Thyroid gland (tissue), 4 donors: Measurements from ENCODE around the gene DCDC1. TPM values are rescaled to one million over a fixed set of nuclear protein-coding genes. Genes with fewer than 3 reads are reported as not detected.
"Not testable (repeated sequence)": the region's sequence is repeated elsewhere in the genome, so short reads cannot be mapped to it uniquely, and the experiment has no call there.

Experiments used
- DNase-seq, 2 donors: peaks; one replicate each; pipeline ENCODE4 v3.0.0-alpha.2; 2019
- H3K27ac ChIP-seq, 3 donors: fragments of 200-600 bp; sonication (generic); 1 replicate in 2 of 3; 2 replicates in 1 of 3; pipeline ENCODE4 v1.5.1; 2016 to 2019; ENCODE audit warnings: mild to moderate bottlenecking in 1 of 3, moderate library complexity in 1 of 3
- H3K27me3 ChIP-seq: fragments of 200-600 bp; sonication (generic); one replicate; pipeline ENCODE4 v1.5.1; 2019
- H3K36me3 ChIP-seq, 2 donors: fragments of 200-600 bp; sonication (generic); one replicate each; pipeline ENCODE4 v1.5.1; 2016 to 2019
- H3K4me1 ChIP-seq, 2 donors: fragments of 200-600 bp; sonication (generic); one replicate each; pipeline ENCODE4 v1.5.1; 2017 to 2019
- H3K4me3 ChIP-seq, 3 donors: fragments of 200-600 bp; sonication (generic); replicated peaks in 1 of 3; 1 replicate in 2 of 3; 2 replicates in 1 of 3; pipeline ENCODE4 v1.5.1; 2016; ENCODE audit warnings: mild to moderate bottlenecking in 1 of 3
- H3K9me3 ChIP-seq: fragments of 200-600 bp; sonication (generic); one replicate; pipeline ENCODE4 v1.5.1; 2017
- POLR2A ChIP-seq, 2 donors: fragments of 450-650 bp; IDR thresholded peaks; one replicate each; pipeline ENCODE4 v1.6.1; 2017; ENCODE audit warnings: antibody characterized with exemption in 2 of 2, mild to moderate bottlenecking in 2 of 2, moderate library complexity in 1 of 2
- WGBS, 2 donors: methylation state at CpG; one replicate each; pipeline ENCODE4 v1.1.5; 2017; 5-methylcytosine and 5-hydroxymethylcytosine counted together
- intact Hi-C: fragments of 100-400 bp; cut with DNase I; formaldehyde crosslinking; loops from one replicate; pipeline ENCODE4 v1.15.1; 2023
- total RNA-seq, 4 donors: library from RNA; depleted of rRNA; stranded (reverse); fragments of >200 nt; gene quantifications; one replicate each; pipeline ENCODE4 v1.2.3, GENCODE V29; 2016
- TF ChIP-seq, protein P1 (sequence below), 6 experiments: fragments of 200-600 bp in 3 of 6; fragments of 450-650 bp in 3 of 6; sonication (generic) in 3 of 6; IDR thresholded peaks; one replicate each; pipeline ENCODE4 v1.5.1; 2016 to 2019; ENCODE audit warnings: antibody characterized with exemption in 6 of 6, mild to moderate bottlenecking in 2 of 6, inconsistent platforms in 1 of 6, moderate library complexity in 1 of 6

The DCDC1 gene
- total RNA-seq, 4 donors from 2014 or later, result 4.4 to 17.2 (median 9.9) TPM

DNA sequence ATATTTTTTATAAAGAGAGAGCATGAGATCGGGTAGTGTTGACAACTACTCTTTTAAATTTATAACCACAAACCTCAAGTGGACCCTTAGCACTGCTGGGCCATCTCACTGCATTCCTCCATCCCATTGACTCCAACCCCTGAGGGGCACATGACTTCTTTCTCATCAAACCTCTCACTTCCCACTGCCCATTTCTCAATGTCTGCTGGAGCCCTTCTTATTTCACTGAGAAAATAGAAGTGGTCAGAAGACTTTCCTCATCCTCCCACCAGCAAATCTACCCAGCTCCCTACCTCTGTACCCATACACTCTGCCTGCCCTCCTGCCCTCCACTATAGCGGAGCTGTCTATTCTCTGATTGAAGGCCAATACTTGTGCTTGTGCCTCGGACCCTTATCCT lies 412.8 kb downstream of the DCDC1 start:
- WGBS, 2 donors, result 79 to 84% methylated on average over 3 of the region's 3 CpGs
- no peak for TF ChIP-seq POLR2A (IDR thresholded peaks at IDR 0.05)
- TF ChIP-seq, protein P1, sequence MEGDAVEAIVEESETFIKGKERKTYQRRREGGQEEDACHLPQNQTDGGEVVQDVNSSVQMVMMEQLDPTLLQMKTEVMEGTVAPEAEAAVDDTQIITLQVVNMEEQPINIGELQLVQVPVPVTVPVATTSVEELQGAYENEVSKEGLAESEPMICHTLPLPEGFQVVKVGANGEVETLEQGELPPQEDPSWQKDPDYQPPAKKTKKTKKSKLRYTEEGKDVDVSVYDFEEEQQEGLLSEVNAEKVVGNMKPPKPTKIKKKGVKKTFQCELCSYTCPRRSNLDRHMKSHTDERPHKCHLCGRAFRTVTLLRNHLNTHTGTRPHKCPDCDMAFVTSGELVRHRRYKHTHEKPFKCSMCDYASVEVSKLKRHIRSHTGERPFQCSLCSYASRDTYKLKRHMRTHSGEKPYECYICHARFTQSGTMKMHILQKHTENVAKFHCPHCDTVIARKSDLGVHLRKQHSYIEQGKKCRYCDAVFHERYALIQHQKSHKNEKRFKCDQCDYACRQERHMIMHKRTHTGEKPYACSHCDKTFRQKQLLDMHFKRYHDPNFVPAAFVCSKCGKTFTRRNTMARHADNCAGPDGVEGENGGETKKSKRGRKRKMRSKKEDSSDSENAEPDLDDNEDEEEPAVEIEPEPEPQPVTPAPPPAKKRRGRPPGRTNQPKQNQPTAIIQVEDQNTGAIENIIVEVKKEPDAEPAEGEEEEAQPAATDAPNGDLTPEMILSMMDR (IDR thresholded peaks at IDR 0.05), result no peak
- no peaks in the 10 kb centered on the region for H3K27me3 ChIP-seq

DNA sequence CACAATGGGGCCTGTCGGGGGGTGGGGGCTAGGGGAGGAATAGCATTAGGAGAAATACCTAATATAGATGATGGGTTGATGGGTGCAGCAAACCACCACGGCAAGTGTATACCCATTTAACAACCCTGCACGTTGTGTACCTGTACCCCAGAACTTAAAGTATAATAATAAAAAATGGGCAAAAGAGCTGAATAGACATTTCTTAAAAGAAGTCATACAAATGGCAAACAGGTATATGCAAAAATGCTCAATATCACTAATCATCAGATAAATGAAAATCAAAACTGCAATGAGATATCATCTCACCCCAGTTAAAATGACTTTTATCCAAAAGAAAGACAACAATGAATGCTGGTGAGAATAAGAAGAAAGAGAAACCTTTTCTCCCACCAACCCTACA lies 419.7 kb downstream of the DCDC1 start:
- Histone ChIP-seq H3K9me3 (no peaks in the 10 kb centered on the region), H3K4me1 (no peaks in the 10 kb centered on the region), H3K27me3 (no peaks in the 10 kb centered on the region), H3K4me3 (no peak overlapping the region), H3K36me3 (no peaks in the 10 kb centered on the region), H3K27ac (no peak overlapping the region)
- TF ChIP-seq, protein P1 (IDR thresholded peaks at IDR 0.05), result no peak
- no peak for TF ChIP-seq POLR2A (IDR thresholded peaks at IDR 0.05)
- DNase-seq, result no peak
- 92 to 96% methylated on average over 3 of the region's 3 CpGs for WGBS, 2 donors
- intact Hi-C loops, result no loop called here

More for the DNA sequence above, 412.8 kb downstream of the DCDC1 start:
- no peak for DNase-seq
- Histone ChIP-seq H3K4me1 (no peaks in the 10 kb centered on the region), H3K27ac (no peak overlapping the region), H3K36me3 (no peaks in the 10 kb centered on the region), H3K9me3 (no peaks in the 10 kb centered on the region), H3K4me3 (no peak overlapping the region)
- intact Hi-C loops, result no loop called here

DNA sequence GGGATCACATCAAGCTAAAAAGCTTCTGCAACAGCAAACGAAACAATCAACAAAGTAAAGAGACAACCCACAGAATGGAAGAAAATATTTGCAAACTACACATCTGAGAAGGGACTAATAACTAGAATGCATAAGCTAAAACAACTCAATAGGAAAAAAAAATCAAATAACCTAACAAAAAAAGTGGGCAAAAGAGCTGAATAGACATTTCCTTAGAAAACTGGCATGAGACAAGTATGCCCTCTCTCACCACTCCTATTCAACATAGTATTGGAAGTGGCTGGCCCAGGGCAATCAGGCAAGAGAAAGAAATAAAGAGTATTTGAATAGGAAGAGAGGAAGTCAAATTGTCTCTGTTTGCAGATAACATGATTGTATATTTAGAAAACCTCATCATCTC lies 421.8 kb downstream of the DCDC1 start:
- H3K36me3 ChIP-seq, H3K4me1 ChIP-seq, H3K9me3 ChIP-seq, H3K27ac ChIP-seq, H3K27me3 ChIP-seq, H3K4me3 ChIP-seq, DNase-seq, intact Hi-C loops: not testable (repeated sequence)
- 77 to 83% methylated on average over 1 of the region's 1 CpG for WGBS, 2 donors

DNA sequence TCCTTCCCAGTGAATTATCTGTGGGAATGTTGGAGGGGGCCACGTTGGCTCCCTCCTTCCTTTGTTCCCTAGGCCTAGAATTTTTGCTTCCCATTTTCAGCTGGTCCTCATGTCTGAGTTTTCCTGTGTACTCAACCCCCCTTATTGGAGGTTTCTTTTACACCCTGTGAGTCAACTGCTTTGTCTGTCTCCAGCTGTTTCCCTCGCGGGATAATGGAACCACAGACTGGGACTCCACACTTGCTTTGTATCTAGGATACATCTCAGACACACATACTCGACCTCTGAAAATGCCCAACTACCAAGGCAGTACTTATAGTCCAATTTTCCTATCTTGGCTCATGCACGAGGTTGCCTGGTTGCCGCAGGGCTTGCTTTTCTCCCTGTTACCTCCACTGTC lies 430.7 kb downstream of the DCDC1 start:
- TF ChIP-seq POLR2A (IDR thresholded peaks at IDR 0.05), result no peak
- TF ChIP-seq, protein P1 (IDR thresholded peaks at IDR 0.05), result no peak
- 75 to 77% methylated on average over 6 of the region's 6 CpGs for WGBS, 2 donors
- intact Hi-C loops, result no loop called here

DNA sequence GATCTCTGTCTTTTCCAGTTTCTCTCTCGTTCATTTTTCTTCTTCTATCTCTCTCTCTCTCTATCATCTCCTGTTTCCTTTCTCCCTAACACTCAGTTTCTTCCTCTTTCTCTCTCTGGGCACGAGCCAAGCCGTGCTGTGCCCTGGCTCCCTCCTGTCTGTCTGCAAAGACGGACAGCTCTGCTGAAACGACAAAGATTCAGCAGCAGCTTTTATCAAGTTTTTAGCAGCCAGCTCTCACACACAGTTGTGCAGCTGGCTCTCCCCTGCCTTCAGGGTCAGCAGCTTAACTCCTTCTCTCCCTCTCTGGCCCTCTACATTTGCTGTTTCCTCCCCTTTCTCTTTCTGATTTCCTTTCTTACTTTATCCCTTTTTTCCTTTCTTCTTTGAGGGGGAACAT lies 431.4 kb downstream of the DCDC1 start:
- Histone ChIP-seq H3K36me3 (no peaks in the 10 kb centered on the region), H3K4me3 (no peak overlapping the region), H3K9me3 (no peaks in the 10 kb centered on the region), H3K27ac (no peak overlapping the region), H3K4me1 (no peaks in the 10 kb centered on the region), H3K27me3 (no peaks in the 10 kb centered on the region)
- TF ChIP-seq, protein P1 (IDR thresholded peaks at IDR 0.05), result no peak
- no peak for TF ChIP-seq POLR2A (IDR thresholded peaks at IDR 0.05)
- 24 to 30% methylated on average over 5 of the region's 5 CpGs for WGBS, 2 donors
- intact Hi-C loops, result no loop called here
- no peak for DNase-seq

More for the DNA sequence above, 430.7 kb downstream of the DCDC1 start:
- H3K4me1 ChIP-seq, result no peaks in the 10 kb centered on the region
- DNase-seq, result no peak
- H3K9me3 ChIP-seq, result no peaks in the 10 kb centered on the region
- no peaks in the 10 kb centered on the region for H3K27me3 ChIP-seq
- no peaks in the 10 kb centered on the region for H3K36me3 ChIP-seq
- H3K4me3 ChIP-seq, result no peak overlapping the region
- H3K27ac ChIP-seq, result no peak overlapping the region

DNA sequence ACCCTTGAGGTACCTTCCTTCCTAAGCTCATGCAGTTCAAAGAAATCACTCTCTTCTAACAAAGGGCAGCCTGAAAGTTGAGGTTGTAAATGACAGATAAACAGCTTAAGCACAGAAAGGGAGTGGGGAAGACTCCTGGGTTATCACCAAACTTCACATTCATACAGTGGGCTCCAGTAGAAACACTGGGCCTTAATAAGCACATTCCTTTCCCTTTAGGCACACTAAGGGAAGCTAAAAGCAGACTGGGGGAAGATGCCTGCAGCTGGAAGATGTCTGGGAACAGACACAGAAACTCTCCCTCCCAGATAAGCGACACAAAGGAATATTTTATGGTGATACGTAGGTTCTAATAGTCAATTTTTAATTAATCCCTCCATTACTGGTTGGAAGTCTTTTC lies 433.0 kb downstream of the DCDC1 start:
- Histone ChIP-seq H3K4me1 (no peaks in the 10 kb centered on the region), H3K27me3 (no peaks in the 10 kb centered on the region), H3K9me3 (no peaks in the 10 kb centered on the region), H3K4me3 (no peak overlapping the region), H3K27ac (no peak overlapping the region), H3K36me3 (no peaks in the 10 kb centered on the region)
- WGBS, 2 donors, result 87 to 91% methylated on average over 2 of the region's 2 CpGs
- no peak for TF ChIP-seq POLR2A (IDR thresholded peaks at IDR 0.05)
- TF ChIP-seq, protein P1 (IDR thresholded peaks at IDR 0.05), result no peak
- intact Hi-C loops, result no loop called here
- DNase-seq, result no peak
